ENCODE data around the gene FHAD1.

GRCh38 chr1:15362096-15362736 is 115.2 kb downstream of the FHAD1 start:
- TF ChIP-seq CTCF (IDR thresholded peaks at IDR 0.05; ENCODE audit: low read length) (no peak), EZH2phosphoT487 (IDR thresholded peaks at IDR 0.05; ENCODE audit: low read length) (no peak), EZH2 (optimal IDR thresholded peaks at IDR 0.05; ENCODE audit: low read depth, low read length) (no peak)

Data from MM.1S (cell line).